ENCODE data around the gene EFS. TPM values are rescaled to one million over a fixed set of nuclear protein-coding genes. Genes with fewer than 3 reads are reported as not detected.

The EFS gene
- polyA plus RNA-seq, 1 donor, result 69.2 TPM

Other genes starting within 250 kb of the EFS start
- 0.11 TPM for gene CEBPE, start 245.9 kb downstream of the EFS start, polyA plus RNA-seq (ENCODE audit: insufficient read length)
- gene SLC7A8, start 181.5 kb downstream of the EFS start, polyA plus RNA-seq (ENCODE audit: insufficient read length), result 2.9 TPM
- gene RNF212B, start 127.2 kb downstream of the EFS start, polyA plus RNA-seq (ENCODE audit: insufficient read length), result 0.59 TPM
- gene HOMEZ, start 79.0 kb downstream of the EFS start, polyA plus RNA-seq (ENCODE audit: insufficient read length), result 11.1 TPM
- 18.5 TPM for gene PPP1R3E, start 62.3 kb downstream of the EFS start, polyA plus RNA-seq (ENCODE audit: insufficient read length)
- gene BCL2L2, start 58.3 kb downstream of the EFS start, polyA plus RNA-seq (ENCODE audit: insufficient read length), result 30.9 TPM
- 114 TPM for gene PABPN1, start 43.7 kb downstream of the EFS start, polyA plus RNA-seq (ENCODE audit: insufficient read length)
- gene SLC22A17, start 12.3 kb downstream of the EFS start, polyA plus RNA-seq (ENCODE audit: insufficient read length), result 23.3 TPM
- not detected for gene IL25, start 7.6 kb upstream of the EFS start, polyA plus RNA-seq (ENCODE audit: insufficient read length)
- 1.4 TPM for gene CMTM5, start 11.9 kb upstream of the EFS start, polyA plus RNA-seq (ENCODE audit: insufficient read length)
- 7.0 TPM for gene MYH6, start 43.1 kb upstream of the EFS start, polyA plus RNA-seq (ENCODE audit: insufficient read length)
- 932 TPM for gene MYH7, start 70.5 kb upstream of the EFS start, polyA plus RNA-seq (ENCODE audit: insufficient read length)
- gene NGDN, start 104.5 kb upstream of the EFS start, polyA plus RNA-seq (ENCODE audit: insufficient read length), result 35.1 TPM
- gene ZFHX2, start 186.6 kb upstream of the EFS start, polyA plus RNA-seq (ENCODE audit: insufficient read length), result 1.5 TPM
- gene THTPA, start 191.1 kb upstream of the EFS start, polyA plus RNA-seq (ENCODE audit: insufficient read length), result 12.8 TPM
- gene AP1G2, start 202.6 kb upstream of the EFS start, polyA plus RNA-seq (ENCODE audit: insufficient read length), result 15.3 TPM
- 0.66 TPM for gene JPH4, start 213.6 kb upstream of the EFS start, polyA plus RNA-seq (ENCODE audit: insufficient read length)

Measured in forelimb muscle (tissue), 1 donor.